ENCODE data around the gene PDE2A.

Gene PDE2A

GRCh38 chr11:72544589-72544988, 129.6 kb downstream of the PDE2A start:
- H3K4me3 ChIP-seq = no peak overlapping the region
- H3K36me3 ChIP-seq = no peaks in the 10 kb centered on the region
- H3K27ac ChIP-seq = no peak overlapping the region
- peaks cover 6% of the 10 kb centered on the region for H3K4me1 ChIP-seq
- H3K4me2 ChIP-seq = no peak overlapping the region
- no peaks in the 10 kb centered on the region for H3K9me3 ChIP-seq
- H3K27me3 ChIP-seq = no peaks in the 10 kb centered on the region
- TF ChIP-seq Cebpa-rat (IDR thresholded peaks at IDR 0.05) = no peak
- H3K9ac ChIP-seq = no peak overlapping the region
- H4K20me1 ChIP-seq = no peaks in the 10 kb centered on the region

GRCh38 chr11:72543849-72544542, 130.2 kb downstream of the PDE2A start:
- Histone ChIP-seq H3K4me1 (peaks cover under 1% of the 10 kb centered on the region; the same call in 1 of the 2 replicates), H3K27ac (no peak overlapping the region), H3K36me3 (no peaks in the 10 kb centered on the region), H3K27me3 (no peaks in the 10 kb centered on the region), H3K4me2 (no peak overlapping the region), H3K9ac (no peak overlapping the region), H3K4me3 (no peak overlapping the region), H3K9me3 (no peaks in the 10 kb centered on the region), H4K20me1 (no peaks in the 10 kb centered on the region)
- TF ChIP-seq Cebpa-rat (IDR thresholded peaks at IDR 0.05) = no peak

DNA sequence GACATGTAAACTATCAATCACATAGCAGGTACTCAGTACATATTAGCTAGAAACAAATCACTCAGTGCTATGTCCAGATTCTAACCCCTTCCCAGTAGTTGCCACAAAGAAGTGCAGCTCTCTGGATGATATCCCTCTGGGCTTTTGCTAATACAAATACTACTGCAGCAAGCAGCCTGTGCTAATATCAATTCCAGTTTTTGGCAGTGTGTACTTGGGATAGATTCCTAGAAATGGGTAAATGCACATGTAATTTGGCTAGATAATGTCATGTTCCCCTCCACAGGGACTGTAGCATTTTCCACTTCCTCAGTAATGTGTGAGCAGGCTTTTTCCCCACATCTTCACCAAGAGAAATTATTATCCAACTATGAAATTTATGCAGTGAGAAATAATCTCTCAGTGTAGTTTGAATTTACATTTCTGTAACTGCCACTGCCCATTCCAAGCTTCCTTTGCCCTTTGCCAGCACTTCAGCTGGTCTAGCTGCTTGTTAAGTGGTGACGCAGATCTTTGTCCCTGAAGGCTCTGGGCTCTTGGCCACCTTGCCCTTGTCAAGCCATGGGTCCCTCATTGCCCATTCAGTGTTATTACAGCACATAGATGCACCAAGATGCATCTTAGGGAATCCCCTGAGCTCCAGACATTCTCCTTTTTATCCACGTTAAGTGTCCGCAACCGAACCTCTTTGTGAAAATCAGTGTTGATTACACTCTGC, 132.8 kb downstream of the PDE2A start:
- Histone ChIP-seq H3K9me3 (no peaks in the 10 kb centered on the region), H3K4me1 (no peaks in the 10 kb centered on the region), H4K20me1 (no peaks in the 10 kb centered on the region), H3K27ac (no peak overlapping the region), H3K4me3 (no peak overlapping the region), H3K36me3 (no peaks in the 10 kb centered on the region), H3K4me2 (no peak overlapping the region), H3K9ac (no peak overlapping the region), H3K27me3 (no peaks in the 10 kb centered on the region)
- no peak for TF ChIP-seq Cebpa-rat (IDR thresholded peaks at IDR 0.05)

- no peak overlapping the region for H3K4me3 ChIP-seq
- H3K9ac ChIP-seq = no peak overlapping the region
- H3K4me1 ChIP-seq = no peaks in the 10 kb centered on the region
- H3K4me2 ChIP-seq = no peak overlapping the region
- no peaks in the 10 kb centered on the region for H3K36me3 ChIP-seq
- no peak overlapping the region for H3K27ac ChIP-seq
- H4K20me1 ChIP-seq = no peaks in the 10 kb centered on the region
- no peaks in the 10 kb centered on the region for H3K27me3 ChIP-seq
- H3K9me3 ChIP-seq = no peaks in the 10 kb centered on the region
- TF ChIP-seq Cebpa-rat (IDR thresholded peaks at IDR 0.05) = no peak
Observed at GRCh38 chr11:72537051-72537450, 137.2 kb downstream of the PDE2A start.

- Histone ChIP-seq H3K4me3 (no peak overlapping the region), H3K4me2 (no peak overlapping the region), H3K36me3 (no peaks in the 10 kb centered on the region), H3K27ac (no peak overlapping the region), H3K4me1 (no peaks in the 10 kb centered on the region), H3K9me3 (no peaks in the 10 kb centered on the region), H4K20me1 (no peaks in the 10 kb centered on the region), H3K27me3 (no peaks in the 10 kb centered on the region), H3K9ac (no peak overlapping the region)
- no peak for TF ChIP-seq Cebpa-rat (IDR thresholded peaks at IDR 0.05)
Observed at GRCh38 chr11:72535194-72535547, 139.1 kb downstream of the PDE2A start.

DNA sequence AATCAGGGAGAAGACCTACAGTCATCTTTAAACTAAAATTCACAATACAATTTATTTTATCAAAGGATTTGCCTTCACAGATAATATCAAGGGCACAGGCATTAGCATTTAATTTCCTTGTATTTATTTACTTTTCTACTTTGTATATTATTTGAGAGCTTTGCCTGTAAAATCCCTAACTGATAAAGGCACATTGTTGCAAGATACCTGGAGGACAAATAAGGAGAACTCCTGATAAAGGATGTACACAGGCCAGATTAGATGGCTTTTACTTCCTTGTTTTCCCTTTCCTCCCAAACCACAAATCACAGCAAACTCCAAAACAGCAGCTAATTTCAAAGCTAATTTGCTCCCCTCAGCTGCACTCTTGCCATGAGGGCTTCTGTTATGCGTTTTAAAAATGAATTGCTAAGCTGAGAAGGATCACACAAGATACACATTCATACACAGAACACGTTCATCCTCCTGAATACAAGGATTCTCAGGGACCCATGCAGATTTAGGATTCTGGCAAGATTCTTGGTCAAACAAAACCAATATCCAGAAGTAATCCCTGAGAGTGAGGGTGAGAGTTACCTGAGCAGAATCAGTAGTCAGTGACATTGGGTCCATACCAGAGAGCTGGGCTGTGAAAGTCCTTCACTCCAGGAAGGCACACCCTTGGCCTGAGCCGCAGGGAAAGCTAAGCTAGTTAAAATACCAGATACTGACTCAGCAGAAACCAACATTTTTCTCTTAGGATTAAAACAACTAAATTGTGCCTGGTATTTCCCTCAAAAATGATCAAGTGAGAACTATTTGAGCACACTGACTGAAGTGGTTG, 139.6 kb downstream of the PDE2A start:
- TF ChIP-seq Cebpa-rat (IDR thresholded peaks at IDR 0.05) = no peak
- no peak overlapping the region for H3K4me3 ChIP-seq
- H3K9me3 ChIP-seq = no peaks in the 10 kb centered on the region
- H3K9ac ChIP-seq = no peak overlapping the region
- H3K4me1 ChIP-seq = no peaks in the 10 kb centered on the region
- no peaks in the 10 kb centered on the region for H4K20me1 ChIP-seq
- H3K36me3 ChIP-seq = no peaks in the 10 kb centered on the region
- no peaks in the 10 kb centered on the region for H3K27me3 ChIP-seq
- H3K27ac ChIP-seq = no peak overlapping the region
- H3K4me2 ChIP-seq = no peak overlapping the region

GRCh38 chr11:72529068-72529467, 145.2 kb downstream of the PDE2A start:
- H4K20me1 ChIP-seq = no peaks in the 10 kb centered on the region
- no peak overlapping the region for H3K9ac ChIP-seq
- no peaks in the 10 kb centered on the region for H3K4me1 ChIP-seq
- no peak overlapping the region for H3K4me3 ChIP-seq
- no peak overlapping the region for H3K4me2 ChIP-seq
- H3K27ac ChIP-seq = no peak overlapping the region
- H3K9me3 ChIP-seq = no peaks in the 10 kb centered on the region
- H3K27me3 ChIP-seq = no peaks in the 10 kb centered on the region
- no peaks in the 10 kb centered on the region for H3K36me3 ChIP-seq
- TF ChIP-seq Cebpa-rat (IDR thresholded peaks at IDR 0.05) = no peak

DNA sequence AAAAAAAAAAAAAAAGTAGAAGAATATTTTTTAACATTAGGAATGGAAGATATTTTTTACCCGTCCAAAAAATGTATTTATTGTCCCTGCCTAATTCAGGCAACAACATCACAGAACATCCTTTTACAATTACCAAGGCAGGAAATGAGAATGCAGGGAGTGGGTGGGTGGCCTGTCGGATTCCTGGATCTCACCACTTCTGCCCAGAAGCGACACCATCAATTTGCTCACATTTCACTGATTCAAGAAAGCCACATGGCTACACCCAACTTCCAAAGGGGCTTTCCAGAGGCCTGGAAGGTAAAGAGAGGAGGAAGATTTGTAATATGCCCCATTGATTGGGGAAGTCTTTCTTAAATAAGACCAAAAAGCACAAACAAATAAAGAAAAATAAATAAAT, 146.1 kb downstream of the PDE2A start:
- Histone ChIP-seq H3K9me3 (no peaks in the 10 kb centered on the region), H3K4me1 (no peaks in the 10 kb centered on the region), H3K4me3 (no peak overlapping the region), H3K4me2 (no peak overlapping the region), H3K27me3 (no peaks in the 10 kb centered on the region), H3K36me3 (no peaks in the 10 kb centered on the region), H3K27ac (no peak overlapping the region), H4K20me1 (no peaks in the 10 kb centered on the region), H3K9ac (no peak overlapping the region)
- TF ChIP-seq Cebpa-rat (IDR thresholded peaks at IDR 0.05) = no peak

Measured in BLaER1 (cell line).